ENCODE data around the gene NDUFB10. TPM values are rescaled to one million over a fixed set of nuclear protein-coding genes. Genes with fewer than 3 reads are reported as not detected.

Gene NDUFB10
- total RNA-seq, 4 donors from 2014 or later: 249 to 381 (median 295) TPM

- DNase-seq (ENCODE audit: extremely low spot score): no peak
- 16% methylated on average over 8 of the region's 17 CpGs for WGBS
- TF ChIP-seq POLR2AphosphoS5 (IDR thresholded peaks at IDR 0.05): peak; percentile 45 to 59
- no peak for TF ChIP-seq EP300 (IDR thresholded peaks at IDR 0.05)
- TF ChIP-seq CTCF (IDR thresholded peaks at IDR 0.05): no peak
- TF ChIP-seq POLR2A (IDR thresholded peaks at IDR 0.05; ENCODE audit: low read depth): no peak
- intact Hi-C loops (cut with DNase I): no loop called here
- Histone ChIP-seq H3K27ac (replicated peaks in 1 of 4) (peak overlapping the region; percentile 81 to 97 (median 94)), H3K36me3 (peaks cover 33 to 42% (median 39%) of the 10 kb centered on the region in 4 donors), H3K9me3 (no peaks in the 10 kb centered on the region), H3K27me3 (no peaks in the 10 kb centered on the region), H3K4me3 (peak overlapping the region; percentile 76 to 96 (median 84)), H3K4me1 (peaks cover 12 to 34% (median 29%) of the 10 kb centered on the region in 4 donors)
Measured at GRCh38 chr16:1942047-1942809, 17.1 kb upstream of the NDUFB10 start.

GRCh38 chr16:1942810-1943726 lies 16.3 kb upstream of the NDUFB10 start, which contains the start of gene MSRB1:
MSRB1 (minus strand) TSS chr16:1943199; CDS start chr16:1943156, 43 bp downstream.
- 1% methylated on average over 42 of the region's 77 CpGs for WGBS
- peaks cover 27 to 33% (median 32%) of the 10 kb centered on the region in 4 donors for H3K36me3 ChIP-seq
- peak within 1 kb of the TSS; percentile 81 to 97 (median 94) for H3K27ac ChIP-seq (replicated peaks in 1 of 4)
- H3K4me1 ChIP-seq: peaks cover 12 to 34% (median 29%) of the 10 kb centered on the region in 4 donors
- H3K27me3 ChIP-seq: no peaks in the 10 kb centered on the region
- intact Hi-C loops (cut with DNase I): no loop called here
- DNase-seq (ENCODE audit: extremely low spot score): peak; percentile 100
- no peaks in the 10 kb centered on the region for H3K9me3 ChIP-seq
- TF ChIP-seq EP300 (IDR thresholded peaks at IDR 0.05): no peak
- peak in 1 of 3 experiments; percentile 5 for TF ChIP-seq CTCF (IDR thresholded peaks at IDR 0.05)
- peak; percentile 98 to 99 for TF ChIP-seq POLR2AphosphoS5 (IDR thresholded peaks at IDR 0.05)
- TF ChIP-seq POLR2A (IDR thresholded peaks at IDR 0.05; ENCODE audit: low read depth): peak; percentile 97
- H3K4me3 ChIP-seq: peak within 1 kb of the TSS; percentile 76 to 96 (median 84)

- Histone ChIP-seq H3K27ac (replicated peaks in 1 of 4) (no peak overlapping the region), H3K4me1 (peaks cover 12 to 34% (median 29%) of the 10 kb centered on the region in 4 donors), H3K36me3 (peaks cover 10 to 17% (median 15%) of the 10 kb centered on the region in 4 donors), H3K27me3 (no peaks in the 10 kb centered on the region), H3K9me3 (no peaks in the 10 kb centered on the region), H3K4me3 (no peak overlapping the region)
- DNase-seq (ENCODE audit: extremely low spot score): no peak
- intact Hi-C loops (cut with DNase I): no loop called here
- 93% methylated on average over 16 of the region's 21 CpGs for WGBS
- TF ChIP-seq EP300 (IDR thresholded peaks at IDR 0.05): no peak
- no peak for TF ChIP-seq POLR2AphosphoS5 (IDR thresholded peaks at IDR 0.05)
- TF ChIP-seq CTCF (IDR thresholded peaks at IDR 0.05): no peak
- TF ChIP-seq POLR2A (IDR thresholded peaks at IDR 0.05; ENCODE audit: low read depth): no peak
Measured at GRCh38 chr16:1944612-1945199, 14.6 kb upstream of the NDUFB10 start.

GRCh38 chr16:1945559-1946391 lies 13.6 kb upstream of the NDUFB10 start:
- DNase-seq (ENCODE audit: extremely low spot score): no peak
- H3K4me1 ChIP-seq: peaks cover 12 to 29% (median 27%) of the 10 kb centered on the region in 4 donors
- 88% methylated on average over 17 of the region's 19 CpGs for WGBS

More at GRCh38 chr16:1945559-1946391, 13.6 kb upstream of the NDUFB10 start:
- Histone ChIP-seq H3K4me3 (no peak overlapping the region), H3K27ac (replicated peaks in 1 of 4) (no peak overlapping the region), H3K27me3 (no peaks in the 10 kb centered on the region), H3K36me3 (peaks cover 1 to 6% (median 5%) of the 10 kb centered on the region in 4 donors), H3K9me3 (no peaks in the 10 kb centered on the region)
- intact Hi-C loops (cut with DNase I): no loop called here
- TF ChIP-seq CTCF (IDR thresholded peaks at IDR 0.05) (no peak), POLR2A (IDR thresholded peaks at IDR 0.05; ENCODE audit: low read depth) (no peak), EP300 (IDR thresholded peaks at IDR 0.05) (no peak), POLR2AphosphoS5 (IDR thresholded peaks at IDR 0.05) (no peak)

Data from esophagus muscularis mucosa (tissue), 4 donors.